CD4-positive, alpha-beta T cell treated with Interleukin-17A for 4 hours (primary cell): Measurements from ENCODE around the gene TPPP3.
"Not testable (repeated sequence)": the region's sequence is repeated elsewhere in the genome, so short reads cannot be mapped to it uniquely, and the experiment has no call there.

Experiments used
- DNase-seq: peaks from one replicate; pipeline ENCODE4 v3.0.0-alpha.2; 2020; ENCODE audit warnings: mixed read lengths

Gene TPPP3

GRCh38 chr16:67425580-67425979, 32.3 kb upstream of the TPPP3 start:
- no peak for DNase-seq

DNA sequence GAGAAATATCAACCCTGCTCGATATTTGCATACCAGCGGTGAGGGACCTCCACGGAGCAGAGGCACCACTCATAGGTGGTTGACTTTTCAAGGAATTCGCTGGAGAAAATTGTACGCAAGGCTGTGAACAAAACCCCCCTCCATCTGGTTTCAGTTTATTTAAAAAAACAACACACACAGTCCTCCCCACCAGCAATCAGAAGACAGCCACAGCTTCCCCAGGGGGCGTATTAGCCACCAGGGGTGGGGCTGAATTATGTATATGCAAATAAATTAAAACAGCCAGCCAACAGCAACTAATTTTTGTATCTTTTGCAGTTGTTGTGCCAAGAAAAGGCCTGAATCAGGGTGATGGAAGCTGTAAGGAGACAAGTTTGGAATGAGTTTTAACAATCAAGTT, 31.8 kb upstream of the TPPP3 start:
- no peak for DNase-seq

DNA sequence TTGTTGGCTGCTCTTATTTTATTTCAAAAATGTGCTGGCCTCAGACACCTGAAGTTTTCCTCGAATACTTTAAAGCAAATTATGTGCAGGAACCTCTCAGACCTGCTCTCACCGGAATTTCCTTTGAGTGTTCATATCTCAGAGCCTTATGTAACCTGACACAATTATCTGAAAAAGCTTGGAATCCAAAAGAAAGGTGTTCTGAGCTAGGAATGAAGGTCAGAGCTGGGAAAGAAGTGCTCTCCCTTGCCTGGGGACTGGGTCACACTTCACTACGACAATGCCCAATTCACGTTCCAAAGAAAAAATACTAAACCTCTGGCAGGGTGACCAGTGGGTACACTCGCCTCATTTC, 30.9 kb upstream of the TPPP3 start:
- no peak for DNase-seq

GRCh38 chr16:67423611-67424260, 30.4 kb upstream of the TPPP3 start:
- no peak for DNase-seq

DNA sequence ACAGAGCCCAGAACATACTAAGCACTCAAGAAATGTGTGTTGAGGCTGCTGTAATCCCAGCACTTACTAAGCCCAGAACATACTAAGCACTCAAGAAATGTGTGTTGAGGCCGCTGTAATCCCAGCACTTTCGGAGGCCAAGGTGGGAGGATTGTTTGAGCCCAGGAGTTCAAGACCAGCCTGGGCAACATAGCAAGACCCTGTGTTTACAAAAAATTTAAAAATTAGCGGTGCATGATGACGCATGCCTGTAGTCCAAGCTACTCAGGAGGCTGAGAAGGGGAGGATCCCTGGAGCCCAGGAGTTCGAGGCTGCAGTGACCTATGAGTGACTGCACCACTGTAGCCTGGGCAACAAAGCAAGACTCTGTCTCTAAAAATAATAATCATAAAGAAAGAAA, 29.7 kb upstream of the TPPP3 start:
- no peak for DNase-seq

- no peak for DNase-seq
These were observed 27.7 kb upstream of the TPPP3 start for GRCh38 chr16:67421030-67421429.

DNA sequence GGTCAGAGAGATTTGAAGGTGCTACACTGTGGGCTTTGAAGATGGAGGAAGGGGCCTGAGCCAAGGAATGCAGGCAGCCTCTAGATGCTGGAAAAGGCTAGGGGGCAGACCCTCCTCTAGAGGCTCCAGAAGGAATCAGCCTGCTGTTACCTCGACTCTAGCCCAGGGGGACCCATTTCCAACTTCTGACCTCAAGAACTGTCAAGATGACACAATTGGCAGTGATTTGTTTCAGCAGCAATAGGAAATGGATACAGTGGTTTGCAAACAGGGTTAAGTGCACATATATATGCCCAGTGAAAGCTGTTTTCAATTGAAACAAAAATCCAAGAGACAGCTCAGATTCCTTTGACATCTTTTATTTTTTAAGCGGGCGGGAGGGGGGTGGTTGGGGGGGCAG, 26.6 kb upstream of the TPPP3 start:
- DNase-seq: no peak

DNA sequence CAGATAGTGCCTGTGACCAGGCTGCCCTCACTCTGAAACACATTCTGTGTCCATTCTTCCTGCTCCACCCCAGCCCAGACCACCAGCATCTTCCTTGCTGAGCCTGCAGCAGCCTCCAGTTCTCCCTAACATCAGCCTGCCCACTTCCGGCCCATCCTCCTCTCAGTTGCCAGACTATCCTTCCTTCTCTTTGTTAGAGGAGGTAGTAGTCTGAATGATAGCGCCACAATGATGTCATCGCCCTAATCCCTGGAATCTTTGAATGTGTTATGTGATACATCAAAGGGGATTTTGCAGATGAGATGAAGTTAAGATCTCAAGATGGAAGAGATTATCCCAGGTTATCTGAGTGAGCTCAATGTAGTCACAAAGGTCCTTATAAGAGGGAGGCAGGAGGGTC, 26.2 kb upstream of the TPPP3 start:
- DNase-seq: no peak

GRCh38 chr16:67417333-67418061, 24.2 kb upstream of the TPPP3 start:
- no peak for DNase-seq

DNA sequence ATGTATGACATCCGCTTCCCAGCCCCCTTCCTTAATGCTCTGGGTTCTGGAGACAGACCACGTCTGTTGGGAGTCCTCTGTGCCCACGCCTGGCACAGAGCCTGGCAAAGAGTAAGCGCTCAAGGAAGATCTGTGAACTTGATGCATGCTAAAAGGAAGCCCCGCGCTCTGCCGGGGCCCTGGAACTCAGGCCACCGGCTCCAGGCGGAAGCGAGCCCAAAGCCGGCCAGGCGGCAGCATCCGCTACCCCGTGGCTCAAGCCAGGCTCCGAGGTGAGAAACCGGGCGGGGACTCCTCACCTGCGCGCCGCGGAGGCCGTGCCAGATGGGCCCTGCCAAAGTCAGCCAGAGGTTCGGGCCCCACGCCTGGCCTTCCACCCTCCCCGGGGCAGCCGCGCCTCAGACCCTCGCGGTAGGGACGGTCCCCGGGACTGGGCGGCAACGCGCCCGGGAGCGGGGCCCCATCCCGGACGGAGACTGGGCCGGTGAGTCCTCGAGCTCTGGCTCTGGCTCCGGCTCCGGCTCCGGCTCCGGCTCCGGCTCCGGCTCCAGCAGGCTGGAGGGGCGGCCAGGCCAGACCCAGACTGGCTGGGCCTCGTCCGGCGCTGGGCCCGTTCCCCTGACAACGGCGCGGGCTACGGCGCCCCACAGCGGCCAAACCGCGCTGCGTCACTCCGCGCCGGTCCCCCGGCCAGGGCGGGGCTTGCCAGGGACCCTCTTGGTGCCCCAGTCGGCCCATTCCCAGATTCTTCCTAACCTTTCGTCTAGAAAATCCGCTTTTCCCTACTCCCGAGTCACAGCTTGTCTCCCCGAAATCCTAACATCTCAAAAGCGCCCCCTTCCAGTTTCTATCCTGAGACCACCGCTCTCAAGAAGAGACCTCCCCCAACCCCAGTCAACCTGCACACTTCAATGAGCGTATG, 22.8 kb upstream of the TPPP3 start, which contains the start of gene ZDHHC1:
TSS of gene ZDHHC1 (minus strand) at position 606 of the 922 bp plus-strand sequence. CDS start 8,702 bp downstream, outside the sequence.
- DNase-seq: peak; percentile 52

- not testable (repeated sequence) for DNase-seq
These were observed 22.1 kb upstream of the TPPP3 start for GRCh38 chr16:67415421-67415820.

- DNase-seq: no peak
These were observed 20.9 kb upstream of the TPPP3 start for GRCh38 chr16:67413978-67414911.

DNA sequence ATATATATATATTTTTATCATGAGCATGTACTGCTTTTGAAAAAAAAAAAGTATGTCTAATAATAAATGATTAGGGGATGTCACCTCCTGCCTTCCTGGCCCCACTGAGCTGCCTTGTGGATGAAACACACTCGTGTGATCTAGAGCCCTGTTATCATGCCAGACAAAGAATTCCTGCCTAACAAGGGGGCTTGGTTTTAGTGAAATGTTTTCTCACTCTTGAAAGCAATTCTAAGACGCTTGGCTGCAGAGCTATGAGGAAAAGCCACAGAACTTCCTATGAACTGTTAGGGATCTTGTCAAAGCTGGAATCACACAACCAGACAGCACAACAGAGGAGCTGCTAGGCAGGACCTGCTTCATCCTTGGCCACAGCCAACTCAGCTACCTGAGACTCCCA, 19.0 kb upstream of the TPPP3 start:
- no peak for DNase-seq

DNA sequence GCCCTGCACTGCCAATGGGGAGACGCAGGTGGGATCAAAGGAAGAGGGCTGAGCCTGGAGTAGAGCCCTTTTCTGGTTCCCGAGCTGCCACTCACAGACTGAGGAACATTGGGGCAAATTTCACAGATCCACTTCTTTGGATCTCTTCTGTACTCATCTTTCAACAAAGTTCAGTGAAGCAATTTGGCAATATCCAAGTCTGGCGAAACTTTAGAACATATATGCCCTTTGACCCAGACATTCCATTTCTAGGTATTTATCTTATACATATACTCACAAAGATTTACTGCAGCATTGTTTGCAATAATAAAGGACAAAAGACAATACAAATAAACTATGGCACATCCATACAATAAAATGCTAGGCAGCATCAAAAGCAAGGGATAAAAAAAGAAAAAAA, 18.0 kb upstream of the TPPP3 start:
- DNase-seq: no peak

GRCh38 chr16:67409631-67410030, 16.3 kb upstream of the TPPP3 start:
- no peak for DNase-seq

GRCh38 chr16:67407788-67408452, 14.6 kb upstream of the TPPP3 start:
- no peak for DNase-seq

DNA sequence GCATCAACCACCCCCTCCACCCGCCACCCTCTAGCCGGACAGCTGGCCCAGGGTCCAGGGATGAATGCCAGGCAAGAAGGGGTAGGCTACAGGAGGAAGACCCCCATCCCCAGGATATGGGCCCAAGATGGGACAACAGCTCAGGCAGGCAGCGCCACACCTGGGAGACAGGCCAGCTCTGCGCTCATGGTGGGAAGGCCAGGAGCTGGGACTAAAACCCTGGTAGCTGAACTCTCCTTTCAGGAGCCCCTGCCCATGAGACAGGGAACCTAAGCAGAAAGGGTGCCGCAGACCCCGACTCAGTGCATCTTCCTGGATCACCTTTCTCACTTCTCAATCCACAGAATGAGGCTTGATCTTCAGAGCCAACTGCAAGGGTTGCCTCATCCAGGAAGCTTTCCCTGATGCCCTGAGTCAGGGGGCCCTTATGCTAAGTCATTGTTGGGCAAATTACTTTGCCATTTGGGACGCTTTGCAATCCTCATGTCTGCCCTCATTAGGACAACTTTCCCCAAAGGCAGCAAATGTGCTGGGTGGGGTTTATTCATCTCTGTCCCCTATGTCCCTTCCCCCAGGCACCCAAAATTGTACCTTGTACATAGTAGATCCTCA, 14.0 kb upstream of the TPPP3 start:
- no peak for DNase-seq

DNA sequence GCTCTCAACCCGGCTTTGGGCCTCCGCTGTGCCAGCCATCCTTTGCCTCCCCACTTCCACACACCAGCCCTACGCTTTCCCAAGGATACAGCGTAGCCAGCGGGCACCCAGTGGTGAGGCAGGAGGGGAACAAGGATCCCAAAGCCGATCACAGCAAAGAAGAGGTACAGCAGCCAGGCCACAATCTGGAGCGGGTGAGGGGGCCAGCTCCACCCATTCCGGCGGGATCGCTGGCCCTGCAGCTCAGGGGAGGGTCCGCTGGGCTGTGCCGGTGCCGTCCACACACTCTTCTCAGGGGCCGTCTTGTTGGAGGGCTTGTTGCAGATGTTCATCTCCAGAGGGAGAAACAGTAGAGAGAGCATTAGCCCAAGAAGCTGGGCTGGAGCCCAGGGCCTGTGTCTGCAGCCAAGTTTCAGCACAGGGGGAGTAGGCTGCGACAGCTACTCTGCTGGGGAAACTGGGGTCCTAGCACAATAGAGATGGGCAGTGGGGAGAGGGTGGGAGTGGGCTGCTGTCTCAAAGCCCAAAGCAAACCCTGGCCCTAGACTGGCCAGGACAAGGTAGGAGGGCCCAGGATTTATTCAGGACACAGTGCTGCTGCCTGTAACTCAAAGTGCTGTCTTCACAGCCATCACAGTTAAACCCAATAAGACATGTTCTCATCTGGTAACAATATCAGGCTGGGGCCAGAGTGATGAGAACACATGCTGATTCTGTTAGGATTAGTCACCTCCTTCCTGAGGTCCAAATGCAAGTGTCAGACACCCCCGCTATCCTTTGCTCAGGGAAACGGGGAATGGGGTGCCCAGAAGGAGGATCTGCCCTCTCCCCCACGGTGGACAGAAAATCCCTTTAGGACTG, 13.0 kb upstream of the TPPP3 start:
- DNase-seq: no peak

DNA sequence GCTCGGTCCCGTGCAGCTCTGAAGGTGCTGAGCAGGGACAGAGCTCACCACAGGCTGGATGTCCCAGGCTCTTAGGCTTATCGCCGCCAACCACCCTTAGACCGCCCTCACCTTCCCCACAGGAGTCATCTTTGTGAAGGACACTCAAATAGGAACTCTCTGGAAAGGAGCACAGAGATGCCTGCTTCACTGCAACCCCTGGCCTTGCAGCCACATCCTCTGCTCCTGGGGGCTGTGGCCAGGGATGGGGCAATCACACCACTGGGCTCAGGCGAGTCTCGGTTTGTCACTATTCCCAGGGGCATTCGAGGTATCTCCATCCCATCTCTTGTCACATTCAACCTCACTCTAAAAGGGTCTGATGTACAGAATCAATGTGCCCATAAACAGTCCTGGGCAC, 12.0 kb upstream of the TPPP3 start:
- no peak for DNase-seq

DNA sequence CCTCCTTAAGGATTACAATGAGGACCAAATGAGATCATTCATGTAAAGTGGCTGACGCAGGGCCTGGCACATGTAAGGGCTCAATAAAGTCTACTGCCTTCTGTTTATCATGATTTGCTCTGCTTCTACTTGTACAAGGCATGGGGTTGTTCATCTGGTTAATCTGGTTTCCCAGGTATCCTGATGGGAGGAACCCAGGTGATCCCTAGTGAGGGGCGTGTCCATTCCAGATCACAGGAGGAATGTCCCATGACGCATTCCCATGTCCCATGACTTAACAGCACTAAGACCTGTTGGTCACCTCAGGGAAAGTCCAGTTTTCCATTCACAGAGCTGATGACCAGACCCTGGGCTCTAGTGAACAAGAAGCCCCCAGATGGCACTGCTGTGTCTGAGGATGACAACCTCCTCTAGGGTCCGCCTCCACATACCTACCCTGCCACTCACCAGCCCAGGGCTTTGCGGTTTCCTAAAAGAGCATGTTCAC, 11.5 kb upstream of the TPPP3 start:
- DNase-seq: no peak
